Neuron (in vitro differentiated cells): ENCODE results near the gene SIVA1.

Source experiments
- H2AFZ ChIP-seq: one replicate; pipeline ENCODE4 v1.6.1; 2013; ENCODE audit warnings: low read depth, mild to moderate bottlenecking, inconsistent platforms, low read length, moderate library complexity
- H3K27me3 ChIP-seq: one replicate; pipeline ENCODE4 v1.6.1; 2013; ENCODE audit warnings: low read length; ENCODE audit not compliant: insufficient read depth
- H3K36me3 ChIP-seq: one replicate; pipeline ENCODE4 v1.6.1; 2013; ENCODE audit warnings: low read length; ENCODE audit not compliant: insufficient read depth
- H3K4me1 ChIP-seq: one replicate; pipeline ENCODE4 v1.6.1; 2013; ENCODE audit warnings: low read length; ENCODE audit not compliant: insufficient read depth
- H3K4me3 ChIP-seq: 2 replicates; pipeline ENCODE4 v1.5.1; 2013; ENCODE audit warnings: mild to moderate bottlenecking, low read length, moderate library complexity
- H3K9me3 ChIP-seq: one replicate; pipeline ENCODE4 v1.6.1; 2013; ENCODE audit warnings: low read length

The SIVA1 gene

DNA sequence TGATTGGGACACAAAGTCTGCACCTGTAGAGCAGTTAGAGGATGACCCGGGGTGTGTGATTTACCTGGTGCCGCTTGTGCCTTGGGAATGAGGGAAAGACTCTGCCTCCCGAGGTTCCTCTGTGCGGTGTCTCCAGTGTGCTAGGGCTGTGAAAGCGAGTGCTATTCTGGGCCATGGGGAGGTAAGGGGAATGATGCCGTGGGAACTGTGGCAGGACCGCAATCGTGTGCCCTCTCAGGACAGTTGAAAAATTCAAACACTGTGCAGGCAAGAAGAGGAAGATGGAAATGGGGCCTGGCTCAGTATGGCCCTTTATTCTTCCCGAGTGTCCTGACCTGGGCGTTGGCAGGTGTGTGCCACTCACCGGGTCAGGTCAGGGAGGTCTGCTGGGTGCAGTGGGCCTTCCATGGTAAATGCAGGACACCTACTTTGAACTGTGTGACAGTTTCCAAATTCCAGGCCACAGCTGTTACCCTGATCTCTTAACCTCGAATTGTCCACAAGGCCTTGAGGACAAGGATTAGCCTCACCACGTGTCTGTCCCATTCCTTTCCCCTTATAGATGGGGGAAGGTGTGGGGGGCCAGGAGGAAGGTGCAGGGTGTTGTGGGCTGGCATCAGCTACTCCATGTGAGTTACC lies 1.4 kb downstream of the SIVA1 start:
- Histone ChIP-seq H3K4me1 (peaks cover 21% of the 10 kb centered on the region), H3K36me3 (peaks cover 45% of the 10 kb centered on the region), H3K9me3 (peaks cover 6% of the 10 kb centered on the region), H3K27me3 (no peaks in the 10 kb centered on the region), H2AFZ (no peak overlapping the region), H3K4me3 (peak overlapping the region; percentile 86)

DNA sequence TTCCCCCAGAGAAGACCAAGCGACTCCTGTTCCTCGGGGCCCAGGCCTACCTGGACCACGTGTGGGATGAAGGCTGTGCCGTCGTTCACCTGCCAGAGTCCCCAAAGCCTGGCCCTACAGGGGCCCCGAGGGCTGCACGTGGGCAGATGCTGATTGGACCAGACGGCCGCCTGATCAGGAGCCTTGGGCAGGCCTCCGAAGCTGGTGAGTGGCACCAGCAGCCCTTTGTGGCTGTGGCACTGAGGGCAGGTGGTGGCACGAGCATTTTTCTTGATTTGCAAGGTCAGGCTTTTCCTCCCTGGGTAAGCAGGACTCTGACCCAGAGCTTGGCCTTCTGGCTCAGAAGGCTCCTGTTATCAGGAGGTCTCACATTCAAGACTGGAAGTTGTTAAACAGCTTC lies 2.7 kb downstream of the SIVA1 start:
- peaks cover 1% of the 10 kb centered on the region for H3K9me3 ChIP-seq
- H3K27me3 ChIP-seq: no peaks in the 10 kb centered on the region
- peaks cover 21% of the 10 kb centered on the region for H3K4me1 ChIP-seq
- H3K36me3 ChIP-seq: peaks cover 51% of the 10 kb centered on the region
- H2AFZ ChIP-seq: no peak overlapping the region
- H3K4me3 ChIP-seq: no peak overlapping the region

DNA sequence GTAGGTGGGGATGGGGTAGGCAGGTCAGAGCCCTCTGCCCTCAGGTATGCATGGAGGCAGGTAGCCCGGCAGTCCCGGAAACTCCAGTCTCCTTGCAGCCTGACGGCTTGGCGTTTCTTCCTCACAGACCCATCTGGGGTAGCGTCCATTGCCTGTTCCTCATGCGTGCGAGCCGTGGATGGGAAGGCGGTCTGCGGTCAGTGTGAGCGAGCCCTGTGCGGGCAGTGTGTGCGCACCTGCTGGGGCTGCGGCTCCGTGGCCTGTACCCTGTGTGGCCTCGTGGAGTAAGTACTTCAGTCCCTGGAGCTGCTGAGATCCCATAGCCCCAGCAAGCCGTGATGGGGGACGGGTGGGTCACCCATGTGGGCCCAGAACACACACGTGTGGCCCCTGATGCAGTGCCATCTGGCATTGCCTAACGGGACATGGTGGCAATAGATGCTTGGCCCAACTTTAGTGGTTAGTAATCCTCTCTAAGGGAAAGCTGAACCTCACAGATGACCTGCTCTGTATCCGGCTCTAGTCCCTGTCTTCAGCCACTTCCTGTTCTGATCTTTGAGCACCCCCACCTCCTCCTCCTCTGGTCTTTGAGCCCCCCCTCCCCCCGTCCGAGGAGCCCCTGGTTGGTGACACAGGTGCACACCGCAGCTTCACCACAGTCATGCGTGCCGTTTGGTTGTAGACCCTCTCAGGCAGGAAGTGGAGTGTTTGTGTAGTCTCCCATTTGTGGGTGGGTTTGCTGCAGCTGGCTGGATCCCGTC lies 3.7 kb downstream of the SIVA1 start:
- Histone ChIP-seq H3K9me3 (no peaks in the 10 kb centered on the region), H3K27me3 (no peaks in the 10 kb centered on the region), H3K4me1 (peaks cover 21% of the 10 kb centered on the region), H3K36me3 (peaks cover 59% of the 10 kb centered on the region), H3K4me3 (no peak overlapping the region), H2AFZ (no peak overlapping the region)

- peaks cover 20% of the 10 kb centered on the region for H3K4me1 ChIP-seq
- no peaks in the 10 kb centered on the region for H3K9me3 ChIP-seq
- H3K27me3 ChIP-seq: no peaks in the 10 kb centered on the region
- H3K4me3 ChIP-seq: no peak overlapping the region
- H3K36me3 ChIP-seq: peaks cover 59% of the 10 kb centered on the region
- H2AFZ ChIP-seq: no peak overlapping the region
Measured at GRCh38 chr14:104757238-104757585, 4.3 kb downstream of the SIVA1 start.

GRCh38 chr14:104757681-104758392 lies 4.9 kb downstream of the SIVA1 start:
- no peaks in the 10 kb centered on the region for H3K27me3 ChIP-seq
- no peak overlapping the region for H2AFZ ChIP-seq
- peaks cover 19% of the 10 kb centered on the region for H3K4me1 ChIP-seq
- no peaks in the 10 kb centered on the region for H3K9me3 ChIP-seq
- H3K4me3 ChIP-seq: no peak overlapping the region
- H3K36me3 ChIP-seq: peaks cover 61% of the 10 kb centered on the region

DNA sequence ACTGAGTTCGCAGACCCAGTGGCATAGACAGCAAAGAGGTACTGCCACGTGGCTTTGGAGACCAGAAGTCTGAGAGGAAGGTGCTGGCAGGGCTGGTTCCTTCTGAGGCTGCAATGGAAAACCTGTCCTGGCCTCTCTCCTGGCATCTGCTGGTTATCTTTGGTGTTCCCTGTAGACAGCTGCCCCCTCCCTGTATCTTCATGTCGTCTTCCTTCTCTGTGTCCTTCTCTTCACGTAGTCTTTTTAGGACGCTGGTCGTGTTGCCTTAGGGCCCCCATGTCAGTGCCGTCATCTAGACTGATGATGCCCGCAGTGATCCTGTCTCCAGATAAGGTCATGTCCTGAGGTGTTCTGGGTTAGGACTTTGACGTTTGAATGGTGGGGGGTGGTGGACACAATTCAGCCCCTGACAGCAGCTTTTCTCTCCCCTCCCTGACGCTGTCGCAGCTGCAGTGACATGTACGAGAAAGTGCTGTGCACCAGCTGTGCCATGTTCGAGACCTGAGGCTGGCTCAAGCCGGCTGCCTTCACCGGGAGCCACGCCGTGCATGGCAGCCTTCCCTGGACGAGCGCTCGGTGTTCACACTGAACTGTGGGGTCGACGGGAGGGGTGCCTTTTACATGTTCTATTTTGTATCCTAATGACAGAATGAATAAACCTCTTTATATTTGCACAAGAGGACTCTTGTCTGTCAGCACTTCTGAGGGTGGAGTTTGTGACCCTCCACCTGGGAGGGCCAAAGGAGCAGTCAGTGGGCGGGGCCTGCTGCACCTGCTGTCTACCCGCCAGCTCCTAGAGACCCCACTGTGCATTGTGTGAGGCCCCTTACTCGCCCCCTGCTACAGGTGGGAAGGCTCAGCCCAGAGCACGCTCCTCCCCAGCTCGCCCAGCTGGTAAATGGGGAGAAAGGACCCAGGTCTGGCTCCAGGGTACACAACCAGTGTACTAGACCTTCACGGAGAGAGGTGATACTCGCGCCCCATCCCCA lies 6.3 kb downstream of the SIVA1 start:
- no peak overlapping the region for H3K4me3 ChIP-seq
- no peaks in the 10 kb centered on the region for H3K27me3 ChIP-seq
- no peak overlapping the region for H2AFZ ChIP-seq
- H3K36me3 ChIP-seq: peaks cover 65% of the 10 kb centered on the region
- no peaks in the 10 kb centered on the region for H3K9me3 ChIP-seq
- H3K4me1 ChIP-seq: peaks cover 11% of the 10 kb centered on the region

DNA sequence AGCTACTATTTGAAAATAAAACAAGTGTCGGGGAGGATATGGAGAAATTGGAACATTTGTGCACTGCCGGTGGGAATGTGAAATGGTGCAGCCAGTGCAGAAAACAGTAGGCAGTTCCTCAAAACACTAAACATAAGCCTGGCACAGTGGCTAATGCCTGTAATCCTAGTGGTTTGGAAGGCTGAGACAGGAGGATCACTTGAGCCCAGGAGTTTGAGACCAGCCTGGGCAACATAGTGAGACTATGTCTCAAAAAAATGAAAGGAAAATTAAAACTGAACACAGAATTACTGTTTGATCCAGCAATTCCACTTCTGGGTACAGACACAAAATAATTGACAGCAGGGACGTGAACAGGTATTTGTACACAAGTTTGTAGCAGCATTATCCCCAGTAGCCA lies 12.6 kb downstream of the SIVA1 start:
- Histone ChIP-seq H3K36me3 (peaks cover 16% of the 10 kb centered on the region), H3K4me1 (peaks cover 11% of the 10 kb centered on the region), H3K9me3 (no peaks in the 10 kb centered on the region), H2AFZ (no peak overlapping the region), H3K27me3 (no peaks in the 10 kb centered on the region), H3K4me3 (no peak overlapping the region)

GRCh38 chr14:104766256-104766862 lies 13.4 kb downstream of the SIVA1 start:
- no peaks in the 10 kb centered on the region for H3K27me3 ChIP-seq
- H2AFZ ChIP-seq: no peak overlapping the region
- peaks cover 17% of the 10 kb centered on the region for H3K36me3 ChIP-seq
- peaks cover 11% of the 10 kb centered on the region for H3K4me1 ChIP-seq
- peaks cover 7% of the 10 kb centered on the region for H3K9me3 ChIP-seq
- no peak overlapping the region for H3K4me3 ChIP-seq

DNA sequence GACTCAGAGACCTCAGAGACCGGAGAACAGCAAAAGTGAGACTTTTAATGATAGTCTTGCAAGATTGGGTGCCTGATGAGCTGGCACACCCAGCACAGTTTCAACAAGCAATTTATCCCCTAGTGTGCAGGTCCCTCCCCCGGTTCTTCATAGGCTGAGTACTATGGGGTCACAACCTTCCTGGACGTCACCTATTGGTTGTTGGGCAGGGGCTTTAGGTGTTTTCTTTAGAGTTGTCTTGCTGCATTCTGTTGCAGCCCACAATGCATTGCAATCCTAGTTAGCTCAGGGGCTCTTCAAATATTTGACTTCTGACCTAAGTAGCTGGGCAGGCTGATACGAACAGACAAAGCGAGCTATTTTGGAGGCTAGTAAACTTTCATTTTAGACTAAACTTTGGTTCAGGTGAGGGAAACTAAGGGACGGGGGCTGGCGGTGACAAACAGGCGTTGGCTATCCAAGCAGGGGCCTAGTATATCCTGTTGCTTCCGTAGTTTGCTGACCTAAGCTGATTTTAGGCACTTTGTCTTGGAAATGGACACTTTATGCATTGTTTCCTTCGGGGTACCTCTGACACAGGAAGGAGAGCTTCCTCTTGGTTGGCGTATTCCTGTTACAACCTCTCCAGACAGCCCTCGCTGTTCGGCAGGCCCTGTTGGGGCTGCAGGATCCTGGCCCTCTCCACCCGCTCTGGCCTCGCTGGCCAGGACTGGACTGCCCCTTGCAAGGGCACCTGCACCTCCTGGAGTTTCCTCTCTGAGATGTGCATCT lies 14.1 kb downstream of the SIVA1 start:
- Histone ChIP-seq H3K36me3 (peaks cover 22% of the 10 kb centered on the region), H3K4me1 (peaks cover 11% of the 10 kb centered on the region), H3K4me3 (no peak overlapping the region), H2AFZ (no peak overlapping the region), H3K27me3 (no peaks in the 10 kb centered on the region), H3K9me3 (peaks cover 13% of the 10 kb centered on the region)

DNA sequence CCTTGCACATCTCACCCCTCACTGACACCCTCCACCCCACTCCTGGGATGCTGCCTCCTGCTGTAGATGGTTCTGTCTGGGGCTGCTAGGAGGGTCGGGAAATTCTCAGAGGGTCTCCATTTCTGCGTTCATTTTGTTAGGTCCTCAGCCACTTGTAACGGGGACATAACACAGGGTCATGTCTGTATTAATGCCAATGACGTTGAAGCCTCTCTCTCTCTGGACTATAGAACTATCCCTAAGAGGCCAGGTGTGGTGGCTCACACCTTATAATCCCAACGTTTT lies 14.6 kb downstream of the SIVA1 start:
- H3K4me1 ChIP-seq: peaks cover 11% of the 10 kb centered on the region
- no peak overlapping the region for H3K4me3 ChIP-seq
- peaks cover 16% of the 10 kb centered on the region for H3K9me3 ChIP-seq
- no peaks in the 10 kb centered on the region for H3K27me3 ChIP-seq
- H3K36me3 ChIP-seq: peaks cover 25% of the 10 kb centered on the region
- H2AFZ ChIP-seq: no peak overlapping the region

DNA sequence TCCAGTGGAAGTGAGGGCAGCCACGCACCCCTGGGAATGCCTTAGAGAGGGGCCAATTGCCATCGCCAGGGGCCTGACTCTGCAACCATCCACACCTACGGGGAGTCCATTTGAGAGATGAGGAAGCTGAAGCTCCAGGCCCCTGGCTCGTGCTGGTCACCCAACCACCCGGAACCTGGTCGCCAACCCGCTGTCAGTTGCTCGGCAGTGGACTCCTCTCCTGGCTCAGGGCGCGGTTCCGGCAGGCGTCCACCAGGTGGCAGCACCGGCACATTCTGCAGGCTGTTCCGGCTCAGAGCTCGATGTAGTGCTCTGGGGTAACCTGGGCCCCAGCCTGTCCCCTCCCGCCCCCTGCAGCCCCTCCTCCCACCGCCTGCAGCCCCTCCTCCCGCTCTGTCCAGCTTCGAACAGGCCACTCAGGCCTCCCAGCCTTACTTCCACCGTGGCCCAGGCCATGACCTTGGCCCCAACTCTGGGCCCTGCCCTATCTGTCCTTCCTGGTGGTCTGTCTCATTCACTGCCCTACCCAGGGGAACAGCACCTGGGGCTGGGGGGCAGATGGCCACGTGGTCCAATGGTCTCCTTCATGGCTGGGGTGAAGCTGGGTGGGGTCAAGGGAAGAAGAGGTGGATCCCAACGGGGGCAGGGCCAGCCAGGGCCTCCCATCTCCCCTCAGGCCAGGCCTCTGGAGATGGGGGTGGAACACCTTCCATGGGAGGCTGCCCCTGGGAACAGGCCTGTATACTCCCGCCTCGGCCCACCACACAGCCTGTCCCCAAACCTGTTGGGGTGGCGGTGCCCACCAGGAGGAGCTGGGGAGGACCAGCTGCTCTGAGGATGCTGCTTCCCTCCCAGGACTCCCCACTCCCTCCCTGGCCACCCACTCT lies 15.7 kb downstream of the SIVA1 start:
- no peak overlapping the region for H3K4me3 ChIP-seq
- peaks cover 31% of the 10 kb centered on the region for H3K36me3 ChIP-seq
- H3K27me3 ChIP-seq: no peaks in the 10 kb centered on the region
- peaks cover 11% of the 10 kb centered on the region for H3K4me1 ChIP-seq
- H2AFZ ChIP-seq: no peak overlapping the region
- H3K9me3 ChIP-seq: peaks cover 16% of the 10 kb centered on the region
